Measurements from ENCODE around the gene HOXC13. TPM values are rescaled to one million over a fixed set of nuclear protein-coding genes. Genes with fewer than 3 reads are reported as not detected.

The HOXC13 gene
- total RNA-seq, 3 donors from 2014 or later (not counting 1 experiment from before 2014, with no cell fraction given), result not detected

DNA sequence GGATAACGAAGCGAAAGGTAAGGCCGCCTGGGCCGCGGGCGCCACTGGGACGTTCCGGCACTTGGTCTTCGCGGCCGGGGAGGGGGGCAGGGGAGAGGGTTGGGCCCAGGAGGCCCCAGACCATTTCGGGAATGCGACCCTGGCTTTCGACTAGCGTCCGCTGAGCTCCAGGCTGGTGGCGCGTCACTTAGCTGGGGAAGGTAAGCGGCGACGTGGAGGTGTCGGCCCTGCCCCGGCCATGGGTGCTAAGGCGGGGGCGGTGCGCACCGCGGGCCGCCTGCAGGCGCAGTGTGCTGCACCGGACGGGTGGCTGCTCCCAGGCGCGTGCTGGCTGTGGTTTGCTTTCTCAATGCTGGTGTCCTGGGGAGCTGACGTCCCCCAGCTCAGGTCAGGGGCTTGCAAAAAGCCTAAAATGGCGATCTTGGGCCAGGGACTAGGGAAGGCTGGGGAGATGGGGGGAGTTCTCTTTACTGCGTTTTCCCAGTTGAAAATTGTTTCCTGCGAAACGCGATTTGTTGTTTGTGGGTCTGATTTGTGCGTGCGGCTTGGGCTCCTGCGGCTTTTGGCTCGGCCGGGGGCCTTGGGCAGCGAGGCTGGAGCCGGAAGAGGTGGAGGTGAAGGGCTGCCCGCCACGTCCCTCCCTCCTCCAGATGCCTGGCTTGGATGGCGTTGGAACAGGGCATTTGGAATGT, 47.5 kb downstream of the HOXC13 start:
- Mint-ChIP-seq H3K27ac (peak overlapping the region; percentile 63 to 72), H3K27me3 (ENCODE audit: low read depth in 2 of 2) (peaks cover 88 to 90% of the 10 kb centered on the region in 2 donors), H3K36me3 (peaks cover 5% of the 10 kb centered on the region), H3K4me1 (peaks cover 30 to 49% of the 10 kb centered on the region in 2 donors), H3K9me3 (no peaks in the 10 kb centered on the region), H3K4me3 (peak overlapping the region; percentile 67)
- Histone ChIP-seq H3K27ac (ENCODE audit: low read length) (no peak overlapping the region), H3K4me3 (ENCODE audit: low read length) (no peak overlapping the region), H3K4me1 (ENCODE audit: control insufficient read depth, insufficient read depth, low read length) (peaks cover 30% of the 10 kb centered on the region), H3K9me3 (ENCODE audit: control insufficient read depth, insufficient read depth, low read length) (peaks cover 5% of the 10 kb centered on the region), H3K36me3 (ENCODE audit: control insufficient read depth, insufficient read depth, low read length) (no peaks in the 10 kb centered on the region), H3K27me3 (ENCODE audit: control insufficient read depth, insufficient read depth, low read length) (peaks cover 90% of the 10 kb centered on the region)
- WGBS (ENCODE audit: insufficient coverage), result 3% methylated on average over 47 of the region's 50 CpGs
- DNase-seq (peak in 1 of 2 donors; percentile 58), ATAC-seq (peak; percentile 52 to 71 (median 66))
- intact Hi-C loops (cut with micrococcal nuclease), result loop anchor here (10.0 kb wide), 1 partner anchor 191 kb away; no protein-coding TSS in a partner anchor
- TF ChIP-seq, protein P1, sequence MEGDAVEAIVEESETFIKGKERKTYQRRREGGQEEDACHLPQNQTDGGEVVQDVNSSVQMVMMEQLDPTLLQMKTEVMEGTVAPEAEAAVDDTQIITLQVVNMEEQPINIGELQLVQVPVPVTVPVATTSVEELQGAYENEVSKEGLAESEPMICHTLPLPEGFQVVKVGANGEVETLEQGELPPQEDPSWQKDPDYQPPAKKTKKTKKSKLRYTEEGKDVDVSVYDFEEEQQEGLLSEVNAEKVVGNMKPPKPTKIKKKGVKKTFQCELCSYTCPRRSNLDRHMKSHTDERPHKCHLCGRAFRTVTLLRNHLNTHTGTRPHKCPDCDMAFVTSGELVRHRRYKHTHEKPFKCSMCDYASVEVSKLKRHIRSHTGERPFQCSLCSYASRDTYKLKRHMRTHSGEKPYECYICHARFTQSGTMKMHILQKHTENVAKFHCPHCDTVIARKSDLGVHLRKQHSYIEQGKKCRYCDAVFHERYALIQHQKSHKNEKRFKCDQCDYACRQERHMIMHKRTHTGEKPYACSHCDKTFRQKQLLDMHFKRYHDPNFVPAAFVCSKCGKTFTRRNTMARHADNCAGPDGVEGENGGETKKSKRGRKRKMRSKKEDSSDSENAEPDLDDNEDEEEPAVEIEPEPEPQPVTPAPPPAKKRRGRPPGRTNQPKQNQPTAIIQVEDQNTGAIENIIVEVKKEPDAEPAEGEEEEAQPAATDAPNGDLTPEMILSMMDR (IDR thresholded peaks at IDR 0.05), result no peak

- DNase-seq (no peak), ATAC-seq (no peak)
- Histone ChIP-seq H3K4me3 (ENCODE audit: low read length) (no peak overlapping the region), H3K27ac (ENCODE audit: low read length) (no peak overlapping the region), H3K27me3 (ENCODE audit: control insufficient read depth, insufficient read depth, low read length) (peaks cover 92% of the 10 kb centered on the region), H3K4me1 (ENCODE audit: control insufficient read depth, insufficient read depth, low read length) (peaks cover 30% of the 10 kb centered on the region), H3K36me3 (ENCODE audit: control insufficient read depth, insufficient read depth, low read length) (no peaks in the 10 kb centered on the region), H3K9me3 (ENCODE audit: control insufficient read depth, insufficient read depth, low read length) (peaks cover 5% of the 10 kb centered on the region)
- intact Hi-C loops (cut with micrococcal nuclease), result loop anchor here (10.0 kb wide), 1 partner anchor 192 kb away; no protein-coding TSS in a partner anchor
- Mint-ChIP-seq H3K27me3 (ENCODE audit: low read depth in 2 of 2) (peaks cover 85 to 90% of the 10 kb centered on the region in 2 donors), H3K36me3 (peaks cover 5% of the 10 kb centered on the region), H3K4me1 (peaks cover 30 to 49% of the 10 kb centered on the region in 2 donors), H3K27ac (no peak overlapping the region), H3K9me3 (no peaks in the 10 kb centered on the region), H3K4me3 (peak overlapping the region; percentile 59)
- 36% methylated on average over 17 of the region's 21 CpGs for WGBS (ENCODE audit: insufficient coverage)
- TF ChIP-seq, protein P1 (IDR thresholded peaks at IDR 0.05), result no peak
Measured at GRCh38 chr12:53986686-53987483, 48.3 kb downstream of the HOXC13 start.

GRCh38 chr12:53987787-53988230, 49.2 kb downstream of the HOXC13 start:
- ATAC-seq, result no peak
- intact Hi-C loops (cut with micrococcal nuclease), result loop anchor here (2.0 to 10.0 kb wide), 2 partner anchors 15 to 193 kb away; no protein-coding TSS in a partner anchor
- H3K9me3 Mint-ChIP-seq, result no peaks in the 10 kb centered on the region
- H3K36me3 Mint-ChIP-seq, result peaks cover 5% of the 10 kb centered on the region
- peaks cover 5% of the 10 kb centered on the region for H3K9me3 ChIP-seq (ENCODE audit: control insufficient read depth, insufficient read depth, low read length)
- H3K4me3 Mint-ChIP-seq, result no peak overlapping the region
- peaks cover 30 to 49% of the 10 kb centered on the region in 2 donors for H3K4me1 Mint-ChIP-seq
- H3K36me3 ChIP-seq (ENCODE audit: control insufficient read depth, insufficient read depth, low read length), result no peaks in the 10 kb centered on the region
- H3K4me1 ChIP-seq (ENCODE audit: control insufficient read depth, insufficient read depth, low read length), result peaks cover 30% of the 10 kb centered on the region
- no peak overlapping the region for H3K4me3 ChIP-seq (ENCODE audit: low read length)
- TF ChIP-seq, protein P1 (IDR thresholded peaks at IDR 0.05), result no peak
- peaks cover 90% of the 10 kb centered on the region for H3K27me3 ChIP-seq (ENCODE audit: control insufficient read depth, insufficient read depth, low read length)
- peaks cover 87 to 92% of the 10 kb centered on the region in 2 donors for H3K27me3 Mint-ChIP-seq (ENCODE audit: low read depth in 2 of 2)
- WGBS (ENCODE audit: insufficient coverage), result 38% methylated on average over 4 of the region's 4 CpGs
- no peak overlapping the region for H3K27ac ChIP-seq (ENCODE audit: low read length)
- no peak for DNase-seq
- no peak overlapping the region for H3K27ac Mint-ChIP-seq

All from natural killer cell (primary cell).